Fibroblast of lung (primary cell): ENCODE measurements around the gene TMEM221. TPM values are rescaled to one million over a fixed set of nuclear protein-coding genes. Genes with fewer than 3 reads are reported as not detected.

Experiments
- DNase-seq, 2 donors: peaks; one replicate each; pipeline versions ENCODE4 v3.0.0 to v3.0.0-alpha.2; 2010; ENCODE audit warnings: low read depth in 2 of 2
- H2AFZ ChIP-seq: 2 replicates; pipeline ENCODE4 v1.5.1; 2012; ENCODE audit warnings: low read length, control low read depth, inconsistent platforms
- H3K27ac ChIP-seq: 2 replicates; pipeline ENCODE4 v1.5.1; 2011; ENCODE audit warnings: low read length, control low read depth; ENCODE audit not compliant: insufficient read depth
- H3K27me3 ChIP-seq: 2 replicates; pipeline ENCODE4 v1.5.1; 2011; ENCODE audit warnings: mild to moderate bottlenecking, low read length; ENCODE audit not compliant: control insufficient read depth, insufficient read depth
- H3K36me3 ChIP-seq: 2 replicates; pipeline ENCODE4 v1.5.1; 2011; ENCODE audit warnings: low read length; ENCODE audit not compliant: control insufficient read depth, insufficient read depth
- H3K4me1 ChIP-seq: 2 replicates; pipeline ENCODE4 v1.5.1; 2011; ENCODE audit warnings: low read length; ENCODE audit not compliant: control insufficient read depth, insufficient read depth; ENCODE audit errors: extremely low read depth
- H3K4me2 ChIP-seq: 2 replicates; pipeline ENCODE4 v1.5.1; 2011; ENCODE audit warnings: low read length, control low read depth; ENCODE audit not compliant: insufficient read depth; ENCODE audit errors: extremely low read depth
- H3K4me3 ChIP-seq, 4 experiments: fragments of 200-600 bp in 1 of 4; sonication (generic) in 1 of 4; replicated peaks in 1 of 4; 2 replicates each; pipeline ENCODE4 v1.5.1; 2011 to 2016; ENCODE audit warnings: low read length in 4 of 4, low read depth in 3 of 4, mild to moderate bottlenecking in 3 of 4, control low read depth in 2 of 4, inconsistent platforms in 1 of 4, mixed read lengths in 1 of 4; ENCODE audit not compliant: insufficient read depth in 1 of 4; ENCODE audit errors: control extremely low read depth in 1 of 4
- H3K79me2 ChIP-seq: 2 replicates; pipeline ENCODE4 v1.5.1; 2012; ENCODE audit warnings: mild to moderate bottlenecking, low read length, inconsistent platforms; ENCODE audit not compliant: control insufficient read depth, insufficient read depth
- H3K9ac ChIP-seq: 2 replicates; pipeline ENCODE4 v1.5.1; 2011; ENCODE audit warnings: mild to moderate bottlenecking, low read length, control low read depth; ENCODE audit not compliant: insufficient read depth
- H3K9me3 ChIP-seq: 2 replicates; pipeline ENCODE4 v1.5.1; 2012; ENCODE audit warnings: low read depth, low read length; ENCODE audit not compliant: control insufficient read depth, insufficient read depth
- H4K20me1 ChIP-seq: 2 replicates; pipeline ENCODE4 v1.5.1; 2011; ENCODE audit warnings: low read length; ENCODE audit not compliant: control insufficient read depth, insufficient read depth; ENCODE audit errors: extremely low read depth
- EZH2 ChIP-seq: IDR thresholded peaks from 2 replicates; pipeline ENCODE4 v1.5.1; 2012; ENCODE audit warnings: low read length, control low read depth, mild to moderate bottlenecking; ENCODE audit errors: missing control alignments
- polyA plus RNA-seq, 2 donors: library from polyadenylated mRNA; depleted of rRNA in 1 of 2; stranded (reverse) in 1 of 2; unstranded in 1 of 2; fragments of >200 nt; gene quantifications; 2 replicates each; pipeline ENCODE4 v1.2.1, GENCODE V29; 2011 to 2012; ENCODE audit warnings: missing spikeins in 1 of 2
- total RNA-seq: library from RNA; depleted of rRNA; stranded (reverse); fragments of >200 nt; gene quantifications from 2 replicates; pipeline ENCODE4 v1.2.1, GENCODE V29; 2014
- TF ChIP-seq, protein P1 (sequence below), 2 donors: IDR thresholded peaks in 1 of 2; conservative IDR thresholded peaks in 1 of 2; 1 replicate in 1 of 2; 2 replicates in 1 of 2; pipeline ENCODE4 v1.5.1; 2011 to 2012; ENCODE audit warnings: low read length in 2 of 2, control low read depth in 1 of 2, inconsistent platforms in 1 of 2, low read depth in 1 of 2, mild to moderate bottlenecking in 1 of 2

The TMEM221 gene
- total and polyA plus RNA-seq, 2 donors (not counting 1 experiment from before 2014, with no cell fraction given): 0.17 TPM; not detected in 1

DNA sequence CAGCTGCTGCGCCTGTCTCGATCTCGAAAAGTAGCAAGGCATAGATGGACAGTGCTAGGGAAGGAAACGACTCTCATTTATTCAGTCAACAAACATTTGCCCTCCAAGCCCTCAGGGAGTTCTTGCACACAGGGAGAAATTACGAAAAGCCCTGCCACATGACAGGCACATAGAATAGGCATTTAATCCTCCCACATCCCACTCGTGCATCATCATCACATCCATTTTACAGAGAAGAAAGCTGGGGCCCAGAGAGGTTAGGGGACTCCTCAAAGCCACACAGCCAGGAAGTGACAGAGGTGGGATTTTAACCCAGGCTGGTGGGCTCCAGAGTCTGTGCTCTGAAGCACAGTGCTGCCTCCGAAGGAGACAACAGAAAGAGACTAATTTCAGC is 11.6 kb downstream of the TMEM221 start:
- Histone ChIP-seq H3K9me3 (no peaks in the 10 kb centered on the region), H3K9ac (no peak overlapping the region), H3K27ac (no peak overlapping the region), H3K4me3 (no peak overlapping the region), H3K4me1 (no peaks in the 10 kb centered on the region), H3K79me2 (no peaks in the 10 kb centered on the region), H3K36me3 (no peaks in the 10 kb centered on the region), H4K20me1 (no peaks in the 10 kb centered on the region), H3K4me2 (no peak overlapping the region), H3K27me3 (no peaks in the 10 kb centered on the region), H2AFZ (no peak overlapping the region)
- no peak for DNase-seq
- no peak for TF ChIP-seq EZH2
- TF ChIP-seq, protein P1, sequence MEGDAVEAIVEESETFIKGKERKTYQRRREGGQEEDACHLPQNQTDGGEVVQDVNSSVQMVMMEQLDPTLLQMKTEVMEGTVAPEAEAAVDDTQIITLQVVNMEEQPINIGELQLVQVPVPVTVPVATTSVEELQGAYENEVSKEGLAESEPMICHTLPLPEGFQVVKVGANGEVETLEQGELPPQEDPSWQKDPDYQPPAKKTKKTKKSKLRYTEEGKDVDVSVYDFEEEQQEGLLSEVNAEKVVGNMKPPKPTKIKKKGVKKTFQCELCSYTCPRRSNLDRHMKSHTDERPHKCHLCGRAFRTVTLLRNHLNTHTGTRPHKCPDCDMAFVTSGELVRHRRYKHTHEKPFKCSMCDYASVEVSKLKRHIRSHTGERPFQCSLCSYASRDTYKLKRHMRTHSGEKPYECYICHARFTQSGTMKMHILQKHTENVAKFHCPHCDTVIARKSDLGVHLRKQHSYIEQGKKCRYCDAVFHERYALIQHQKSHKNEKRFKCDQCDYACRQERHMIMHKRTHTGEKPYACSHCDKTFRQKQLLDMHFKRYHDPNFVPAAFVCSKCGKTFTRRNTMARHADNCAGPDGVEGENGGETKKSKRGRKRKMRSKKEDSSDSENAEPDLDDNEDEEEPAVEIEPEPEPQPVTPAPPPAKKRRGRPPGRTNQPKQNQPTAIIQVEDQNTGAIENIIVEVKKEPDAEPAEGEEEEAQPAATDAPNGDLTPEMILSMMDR (conservative IDR thresholded peaks at IDR 0.05 in 1 of 2, IDR thresholded peaks at IDR 0.05 in 1 of 2; ENCODE audit: low read depth in 1 of 2, low read length in 2 of 2): no peak

DNA sequence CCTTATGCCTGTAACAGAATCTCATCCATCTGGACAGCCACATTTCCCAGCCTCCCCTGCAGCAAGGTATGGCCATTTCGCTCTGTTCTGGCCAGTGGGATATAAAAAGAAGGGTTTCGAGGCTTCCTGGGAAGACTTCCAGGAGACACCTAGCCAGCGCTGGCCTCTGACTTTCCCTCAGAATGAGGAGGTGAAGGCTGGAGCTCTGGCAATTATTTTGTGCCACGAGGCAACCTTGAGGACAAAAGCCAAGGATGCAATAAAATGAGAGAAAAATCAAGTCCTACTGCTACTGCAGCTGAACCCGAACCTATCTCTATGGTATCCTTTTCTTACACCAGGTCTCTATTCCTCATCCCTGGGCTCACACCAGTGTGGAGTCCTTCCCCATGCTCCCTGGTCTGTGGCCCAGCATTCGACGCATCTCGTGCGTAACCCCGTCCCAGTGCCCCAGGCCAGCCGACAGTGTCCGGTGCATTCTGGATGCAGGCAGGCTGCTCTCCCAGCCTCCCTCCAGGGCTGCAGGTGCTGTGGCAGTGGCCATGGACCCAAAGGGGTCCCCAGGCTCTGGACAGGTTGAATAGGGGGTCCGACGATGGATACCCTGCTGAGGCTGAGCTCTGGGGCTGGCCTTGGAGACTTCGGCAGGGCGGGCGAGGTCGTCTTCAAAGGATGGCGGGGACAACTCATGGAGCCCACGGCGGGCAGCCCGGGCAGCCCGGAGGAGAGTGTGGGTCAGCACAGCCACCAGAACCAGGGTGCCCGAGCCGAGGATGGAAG is 12.2 kb downstream of the TMEM221 start:
- TF ChIP-seq EZH2: no peak
- TF ChIP-seq, protein P1 (conservative IDR thresholded peaks at IDR 0.05 in 1 of 2, IDR thresholded peaks at IDR 0.05 in 1 of 2; ENCODE audit: low read depth in 1 of 2, low read length in 2 of 2): no peak
- Histone ChIP-seq H3K27me3 (no peaks in the 10 kb centered on the region), H3K9me3 (no peaks in the 10 kb centered on the region), H3K4me1 (no peaks in the 10 kb centered on the region), H3K4me2 (no peak overlapping the region), H2AFZ (no peak overlapping the region), H3K27ac (no peak overlapping the region), H3K36me3 (no peaks in the 10 kb centered on the region), H3K4me3 (no peak overlapping the region), H3K79me2 (no peaks in the 10 kb centered on the region), H4K20me1 (no peaks in the 10 kb centered on the region), H3K9ac (no peak overlapping the region)
- DNase-seq: no peak

DNA sequence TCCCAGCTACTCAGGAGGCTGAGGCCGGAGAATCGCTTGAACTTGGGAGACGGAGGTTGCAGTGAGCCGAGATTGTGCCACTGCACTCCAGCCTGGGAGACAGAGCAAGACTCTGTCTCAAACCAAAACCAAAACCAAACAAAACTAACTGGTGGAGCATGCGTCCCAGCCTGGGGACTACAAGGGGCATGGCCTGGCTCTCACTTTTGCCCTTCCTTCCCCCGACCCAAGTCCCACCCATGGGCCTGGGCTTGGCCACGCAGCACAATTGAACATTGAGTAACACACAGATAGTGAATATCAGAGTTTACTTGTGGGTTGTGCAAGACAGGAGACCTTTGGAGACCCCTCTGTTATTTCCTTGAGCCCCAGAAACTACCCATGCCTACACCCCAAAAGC is 13.2 kb downstream of the TMEM221 start:
- Histone ChIP-seq H4K20me1 (no peaks in the 10 kb centered on the region), H3K79me2 (no peaks in the 10 kb centered on the region), H3K27ac (no peak overlapping the region), H3K4me1 (no peaks in the 10 kb centered on the region), H3K9me3 (no peaks in the 10 kb centered on the region), H3K27me3 (no peaks in the 10 kb centered on the region), H3K36me3 (no peaks in the 10 kb centered on the region), H3K9ac (no peak overlapping the region), H3K4me2 (no peak overlapping the region), H3K4me3 (no peak overlapping the region), H2AFZ (no peak overlapping the region)
- no peak for TF ChIP-seq EZH2
- TF ChIP-seq, protein P1 (conservative IDR thresholded peaks at IDR 0.05 in 1 of 2, IDR thresholded peaks at IDR 0.05 in 1 of 2; ENCODE audit: low read depth in 1 of 2, low read length in 2 of 2): no peak
- DNase-seq: no peak
